Measurements from ENCODE around the gene KIF25.

DNA sequence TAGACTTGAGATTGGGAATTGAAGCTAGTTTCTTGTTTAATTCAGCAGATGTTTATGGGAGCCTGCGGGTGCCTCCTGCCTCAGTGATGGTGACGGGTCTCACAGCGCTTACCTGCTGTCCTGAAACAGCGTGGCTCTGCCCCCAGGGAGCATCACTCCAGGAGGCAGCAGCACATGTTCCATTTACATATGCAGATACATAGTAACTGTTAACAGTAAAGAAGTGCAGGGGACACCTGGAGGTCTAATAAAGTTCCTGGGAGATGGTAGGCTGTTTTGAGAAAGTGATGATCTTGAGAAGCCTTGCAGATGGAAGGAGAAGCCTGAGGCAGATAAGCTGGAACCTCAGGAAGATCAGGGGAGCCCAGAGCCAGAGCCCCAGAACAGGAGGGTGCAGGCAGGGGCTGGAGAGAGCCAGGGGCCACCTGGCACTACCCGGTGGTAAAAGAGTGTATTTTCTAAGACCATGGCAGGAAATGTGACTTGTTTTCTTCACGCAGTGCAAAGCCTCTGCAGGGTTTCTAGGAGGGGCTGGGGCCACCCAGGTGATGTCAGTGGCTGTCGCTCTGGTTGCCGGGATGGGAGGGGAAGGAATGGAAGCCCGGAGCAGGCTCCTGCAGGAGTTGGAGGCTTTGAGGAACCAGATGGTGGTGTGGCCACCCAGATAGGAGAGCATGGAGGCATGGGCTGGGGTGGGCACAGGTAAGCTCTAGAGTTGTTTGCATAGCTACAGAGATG is 24.2 kb upstream of the KIF25 start:
- no peak for TF ChIP-seq TAF1 (IDR thresholded peaks at IDR 0.05; ENCODE audit: low read depth)
- no peak for TF ChIP-seq NFIC (IDR thresholded peaks at IDR 0.05)
- TF ChIP-seq, protein P1, sequence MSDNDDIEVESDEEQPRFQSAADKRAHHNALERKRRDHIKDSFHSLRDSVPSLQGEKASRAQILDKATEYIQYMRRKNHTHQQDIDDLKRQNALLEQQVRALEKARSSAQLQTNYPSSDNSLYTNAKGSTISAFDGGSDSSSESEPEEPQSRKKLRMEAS (IDR thresholded peaks at IDR 0.05) = no peak
- no peak for TF ChIP-seq EP300 (IDR thresholded peaks at IDR 0.05; ENCODE audit: borderline replicate concordance)
- TF ChIP-seq, protein P2, sequence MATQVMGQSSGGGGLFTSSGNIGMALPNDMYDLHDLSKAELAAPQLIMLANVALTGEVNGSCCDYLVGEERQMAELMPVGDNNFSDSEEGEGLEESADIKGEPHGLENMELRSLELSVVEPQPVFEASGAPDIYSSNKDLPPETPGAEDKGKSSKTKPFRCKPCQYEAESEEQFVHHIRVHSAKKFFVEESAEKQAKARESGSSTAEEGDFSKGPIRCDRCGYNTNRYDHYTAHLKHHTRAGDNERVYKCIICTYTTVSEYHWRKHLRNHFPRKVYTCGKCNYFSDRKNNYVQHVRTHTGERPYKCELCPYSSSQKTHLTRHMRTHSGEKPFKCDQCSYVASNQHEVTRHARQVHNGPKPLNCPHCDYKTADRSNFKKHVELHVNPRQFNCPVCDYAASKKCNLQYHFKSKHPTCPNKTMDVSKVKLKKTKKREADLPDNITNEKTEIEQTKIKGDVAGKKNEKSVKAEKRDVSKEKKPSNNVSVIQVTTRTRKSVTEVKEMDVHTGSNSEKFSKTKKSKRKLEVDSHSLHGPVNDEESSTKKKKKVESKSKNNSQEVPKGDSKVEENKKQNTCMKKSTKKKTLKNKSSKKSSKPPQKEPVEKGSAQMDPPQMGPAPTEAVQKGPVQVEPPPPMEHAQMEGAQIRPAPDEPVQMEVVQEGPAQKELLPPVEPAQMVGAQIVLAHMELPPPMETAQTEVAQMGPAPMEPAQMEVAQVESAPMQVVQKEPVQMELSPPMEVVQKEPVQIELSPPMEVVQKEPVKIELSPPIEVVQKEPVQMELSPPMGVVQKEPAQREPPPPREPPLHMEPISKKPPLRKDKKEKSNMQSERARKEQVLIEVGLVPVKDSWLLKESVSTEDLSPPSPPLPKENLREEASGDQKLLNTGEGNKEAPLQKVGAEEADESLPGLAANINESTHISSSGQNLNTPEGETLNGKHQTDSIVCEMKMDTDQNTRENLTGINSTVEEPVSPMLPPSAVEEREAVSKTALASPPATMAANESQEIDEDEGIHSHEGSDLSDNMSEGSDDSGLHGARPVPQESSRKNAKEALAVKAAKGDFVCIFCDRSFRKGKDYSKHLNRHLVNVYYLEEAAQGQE (IDR thresholded peaks at IDR 0.05; ENCODE audit: low read depth) = no peak
- no peak for TF ChIP-seq TCF12 (IDR thresholded peaks at IDR 0.05; ENCODE audit: low read depth)
- no peak for TF ChIP-seq CREB1 (IDR thresholded peaks at IDR 0.05; ENCODE audit: low read depth)
- TF ChIP-seq FOXM1 (IDR thresholded peaks at IDR 0.05; ENCODE audit: borderline replicate concordance, low read depth) = no peak
- TF ChIP-seq EGR1 (IDR thresholded peaks at IDR 0.05) = no peak

All from Ishikawa (cell line).